Measurements from ENCODE around the gene WDR77.

Gene WDR77

DNA sequence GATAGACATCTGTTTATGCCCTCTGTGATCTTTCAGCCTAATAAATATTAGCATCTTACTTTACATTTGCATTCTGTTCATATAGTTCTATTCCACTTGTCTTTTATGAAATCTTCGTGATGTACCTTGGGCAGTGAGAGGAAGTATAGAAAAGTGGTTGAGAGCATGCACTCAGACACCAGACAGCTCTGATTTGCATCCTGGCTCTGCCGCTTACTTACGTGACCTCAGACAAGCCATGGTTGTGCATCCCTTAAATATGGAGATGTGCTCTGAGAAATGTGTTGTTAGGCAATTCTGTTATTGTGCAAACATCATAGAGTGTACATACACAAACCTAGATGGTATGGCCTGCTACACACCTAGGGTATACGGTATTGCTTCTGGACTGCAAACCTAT lies 44.5 kb downstream of the WDR77 start:
- no peak for DNase-seq (ENCODE audit: low spot score)
- TF ChIP-seq, protein P1, sequence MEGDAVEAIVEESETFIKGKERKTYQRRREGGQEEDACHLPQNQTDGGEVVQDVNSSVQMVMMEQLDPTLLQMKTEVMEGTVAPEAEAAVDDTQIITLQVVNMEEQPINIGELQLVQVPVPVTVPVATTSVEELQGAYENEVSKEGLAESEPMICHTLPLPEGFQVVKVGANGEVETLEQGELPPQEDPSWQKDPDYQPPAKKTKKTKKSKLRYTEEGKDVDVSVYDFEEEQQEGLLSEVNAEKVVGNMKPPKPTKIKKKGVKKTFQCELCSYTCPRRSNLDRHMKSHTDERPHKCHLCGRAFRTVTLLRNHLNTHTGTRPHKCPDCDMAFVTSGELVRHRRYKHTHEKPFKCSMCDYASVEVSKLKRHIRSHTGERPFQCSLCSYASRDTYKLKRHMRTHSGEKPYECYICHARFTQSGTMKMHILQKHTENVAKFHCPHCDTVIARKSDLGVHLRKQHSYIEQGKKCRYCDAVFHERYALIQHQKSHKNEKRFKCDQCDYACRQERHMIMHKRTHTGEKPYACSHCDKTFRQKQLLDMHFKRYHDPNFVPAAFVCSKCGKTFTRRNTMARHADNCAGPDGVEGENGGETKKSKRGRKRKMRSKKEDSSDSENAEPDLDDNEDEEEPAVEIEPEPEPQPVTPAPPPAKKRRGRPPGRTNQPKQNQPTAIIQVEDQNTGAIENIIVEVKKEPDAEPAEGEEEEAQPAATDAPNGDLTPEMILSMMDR (IDR thresholded peaks at IDR 0.05; ENCODE audit: extremely low read depth, missing control alignments): no peak

DNA sequence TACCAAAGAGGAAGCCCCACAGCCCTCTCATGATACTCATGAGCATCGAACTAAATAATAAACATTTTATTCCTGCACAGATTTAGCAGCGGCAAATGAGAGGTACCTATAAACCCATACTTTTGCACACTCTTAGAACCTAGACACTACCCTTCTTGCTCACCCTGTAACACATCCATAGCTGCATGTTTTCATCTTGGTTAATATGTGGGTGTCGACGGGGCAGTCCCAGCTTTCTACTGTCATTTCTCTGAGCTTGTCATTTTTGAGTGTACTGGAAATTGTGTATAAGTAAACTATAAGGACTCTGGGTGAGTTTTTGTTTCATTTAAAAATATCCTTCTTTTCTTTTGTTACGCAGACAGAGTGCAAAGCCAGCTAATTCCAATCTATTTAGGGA lies 47.0 kb downstream of the WDR77 start:
- no peak for DNase-seq (ENCODE audit: low spot score)
- TF ChIP-seq, protein P1 (IDR thresholded peaks at IDR 0.05; ENCODE audit: extremely low read depth, missing control alignments): no peak

DNA sequence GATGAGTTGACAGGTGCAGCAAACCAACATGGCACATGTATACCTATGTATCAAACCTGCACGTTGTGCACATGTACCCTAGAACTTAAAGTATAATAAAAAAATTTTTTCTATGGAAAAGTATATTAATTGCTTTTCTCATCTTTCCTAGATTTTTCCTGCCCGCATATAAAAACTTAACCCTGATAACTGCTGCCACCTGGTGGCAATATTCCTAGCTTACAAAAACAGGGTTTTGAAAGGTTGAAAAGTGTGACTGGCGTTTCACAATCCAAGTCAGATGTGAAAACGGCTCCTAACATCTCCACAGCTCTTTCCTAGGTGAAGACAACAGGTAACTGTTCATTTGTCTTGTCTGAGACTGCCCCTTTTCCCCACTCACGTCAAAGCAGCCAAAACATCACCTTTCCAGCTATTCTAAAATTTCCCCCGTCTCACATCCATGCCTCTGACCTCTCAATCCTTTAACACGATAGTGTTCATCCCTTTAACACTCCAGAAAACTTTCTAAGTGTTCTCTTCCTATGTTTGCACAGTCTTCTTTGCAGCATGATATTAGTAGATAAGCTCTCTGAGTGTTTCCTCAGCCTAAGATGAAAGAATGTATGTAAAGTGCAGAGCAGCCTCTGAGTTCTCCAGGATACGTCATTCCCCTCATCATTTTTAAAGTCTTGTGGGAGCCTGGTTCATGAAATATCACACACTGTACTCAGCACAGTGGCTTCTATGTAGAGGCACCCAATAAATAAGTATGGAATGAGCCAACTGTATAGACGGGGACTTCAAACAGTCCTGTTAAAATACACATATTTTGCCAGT lies 49.1 kb downstream of the WDR77 start:
- TF ChIP-seq, protein P1 (IDR thresholded peaks at IDR 0.05; ENCODE audit: extremely low read depth, missing control alignments): peak; percentile 35
- DNase-seq (ENCODE audit: low spot score): peak; percentile 45

DNA sequence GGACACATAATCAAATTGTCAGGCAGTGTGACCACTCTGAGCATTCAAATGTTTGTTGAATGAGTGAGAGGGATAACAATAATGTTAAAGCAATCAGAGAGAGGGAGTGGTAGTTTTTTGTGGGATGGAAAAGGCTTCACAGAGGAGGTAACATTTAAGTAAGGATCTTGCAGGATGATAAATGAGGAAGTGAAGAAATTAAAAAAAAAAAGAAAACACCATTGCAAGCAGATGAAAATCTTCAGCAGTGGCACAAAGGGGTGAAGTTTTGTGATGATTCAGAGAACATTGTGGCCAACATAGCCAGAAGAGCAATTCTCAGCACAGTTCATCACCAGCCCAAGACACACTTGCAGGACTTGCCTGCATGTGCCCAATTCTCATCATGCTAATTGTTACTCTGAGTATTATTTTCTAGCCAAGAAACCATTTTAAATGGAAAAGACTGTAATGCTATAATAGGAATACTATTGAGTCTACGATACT lies 56.6 kb downstream of the WDR77 start:
- TF ChIP-seq, protein P1 (IDR thresholded peaks at IDR 0.05; ENCODE audit: extremely low read depth, missing control alignments): no peak
- no peak for DNase-seq (ENCODE audit: low spot score)

DNA sequence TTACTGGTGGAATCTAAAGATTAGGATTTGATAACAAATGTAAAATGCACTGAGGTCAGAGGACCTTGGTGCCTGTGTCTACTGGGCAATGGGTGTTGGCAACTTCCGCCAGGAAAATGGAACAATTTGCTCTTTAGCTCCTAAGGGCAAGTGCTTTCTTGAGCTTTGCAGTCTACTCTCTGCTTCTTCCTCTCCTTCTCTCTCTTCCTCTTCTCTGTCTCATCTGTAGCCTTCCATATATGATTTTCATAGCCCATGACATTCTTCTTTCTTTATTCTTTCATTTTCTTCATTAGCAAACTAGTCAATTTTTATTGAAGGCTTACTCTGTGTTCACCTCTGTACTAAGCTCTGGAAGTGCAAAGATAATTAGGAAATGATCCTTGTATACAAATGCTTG lies 57.0 kb downstream of the WDR77 start:
- DNase-seq (ENCODE audit: low spot score): no peak
- TF ChIP-seq, protein P1 (IDR thresholded peaks at IDR 0.05; ENCODE audit: extremely low read depth, missing control alignments): no peak
